B cell (primary cell): Measurements from ENCODE around the gene NEAT1. TPM values are rescaled to one million over a fixed set of nuclear protein-coding genes. Genes with fewer than 3 reads are reported as not detected.

Experiments used
- ATAC-seq: fragments of 200-7000 bp; cut with Tn5 transposase; one replicate; pipeline ENCODE4 v1.10.0; 2021; ENCODE audit warnings: low read depth, mild to moderate bottlenecking, moderate number of reproducible peaks, moderate library complexity
- CTCF ChIA-PET: fragments of 350-600 bp; sonication (Branson Sonifier 250); formaldehyde crosslinking; loops from one replicate; lab custom pipeline; 2021; ENCODE audit warnings: antibody characterized with exemption, inconsistent platforms; lab: Charles Lee
- POLR2A ChIA-PET: fragments of 350-600 bp; sonication (Branson Sonifier 250); formaldehyde crosslinking; loops from one replicate; lab custom pipeline; 2021; ENCODE audit warnings: antibody characterized with exemption; lab: Charles Lee
- DNase-seq: peaks from one replicate; pipeline ENCODE4 v3.0.0; 2013
- H2AFZ ChIP-seq: 2 replicates; pipeline ENCODE4 v1.6.1; 2012; ENCODE audit warnings: mild to moderate bottlenecking, low read depth, low read length; ENCODE audit not compliant: insufficient read depth, poor library complexity, severe bottlenecking
- H3K27ac ChIP-seq, 2 donors: 1 replicate in 1 of 2; 2 replicates in 1 of 2; pipeline ENCODE4 v1.5.1; 2012 to 2013; ENCODE audit warnings: low read length in 2 of 2, mild to moderate bottlenecking in 2 of 2, moderate library complexity in 1 of 2
- H3K27me3 ChIP-seq, 4 experiments: fragments of 200-600 bp in 1 of 4; sonication (generic) in 1 of 4; replicated peaks in 1 of 4; 1 replicate in 2 of 4; 2 replicates in 2 of 4; pipeline versions ENCODE4 v1.6.1 to v1.7.0; 2013 to 2016; ENCODE audit warnings: low read length in 3 of 4, mild to moderate bottlenecking in 2 of 4, mixed read lengths in 1 of 4, moderate library complexity in 1 of 4; ENCODE audit not compliant: insufficient read depth in 4 of 4, control insufficient read depth in 3 of 4; ENCODE audit errors: control extremely low read depth in 1 of 4
- H3K36me3 ChIP-seq, 2 experiments: replicated peaks in 1 of 2; 1 replicate in 1 of 2; 2 replicates in 1 of 2; pipeline versions ENCODE4 v1.6.1 to v1.7.1; 2013; ENCODE audit warnings: low read length in 1 of 2; ENCODE audit not compliant: insufficient read depth in 2 of 2, control insufficient read depth in 1 of 2; ENCODE audit errors: control extremely low read depth in 1 of 2, extremely low read depth in 1 of 2
- H3K4me1 ChIP-seq, 2 donors: fragments of 200-600 bp in 1 of 2; sonication (generic) in 1 of 2; 1 replicate in 1 of 2; 2 replicates in 1 of 2; pipeline versions ENCODE4 v1.5.1 to v1.6.1; 2013 to 2017; ENCODE audit warnings: low read length in 2 of 2; ENCODE audit not compliant: control insufficient read depth in 2 of 2, insufficient read depth in 2 of 2
- H3K4me2 ChIP-seq: replicated peaks from 2 replicates; pipeline ENCODE3; 2012; ENCODE audit warnings: mild to moderate bottlenecking, low read depth, low read length; ENCODE audit not compliant: poor library complexity, severe bottlenecking
- H3K4me3 ChIP-seq, 5 experiments: fragments of 200-600 bp in 1 of 5; sonication (generic) in 1 of 5; 1 replicate in 3 of 5; 2 replicates in 2 of 5; pipeline versions ENCODE4 v1.5.1 to v1.7.0; 2011 to 2016; ENCODE audit warnings: low read length in 4 of 5, mild to moderate bottlenecking in 4 of 5, low read depth in 2 of 5, control low read depth in 1 of 5, moderate library complexity in 1 of 5; ENCODE audit not compliant: insufficient read depth in 1 of 5; ENCODE audit errors: control extremely low read depth in 1 of 5, extremely low read depth in 1 of 5
- H3K79me2 ChIP-seq: fragments of 200-600 bp; sonication (generic); one replicate; pipeline ENCODE4 v1.6.0; 2016; ENCODE audit warnings: low read length; ENCODE audit not compliant: control insufficient read depth, insufficient read depth
- H3K9ac ChIP-seq: fragments of 200-600 bp; sonication (generic); 2 replicates; pipeline ENCODE4 v1.6.1; 2017; ENCODE audit warnings: mild to moderate bottlenecking, low read length, moderate library complexity
- H3K9me3 ChIP-seq, 3 donors: one replicate each; pipeline versions ENCODE4 v1.6.1 to v1.7.1; 2013; ENCODE audit warnings: low read length in 2 of 3; ENCODE audit not compliant: control insufficient read depth in 2 of 3, insufficient read depth in 1 of 3; ENCODE audit errors: control extremely low read depth in 1 of 3
- H4K20me1 ChIP-seq: 2 replicates; pipeline ENCODE4 v1.6.0; 2012; ENCODE audit warnings: mild to moderate bottlenecking, low read length; ENCODE audit not compliant: insufficient read depth, control insufficient read depth, poor library complexity, severe bottlenecking
- H3K27ac Mint-ChIP-seq: one replicate; pipeline ENCODE4 v1.8.0; 2021; ENCODE audit warnings: mixed read lengths
- H3K27me3 Mint-ChIP-seq: one replicate; pipeline ENCODE4 v1.8.0; 2021; ENCODE audit warnings: mixed read lengths
- H3K4me1 Mint-ChIP-seq: one replicate; pipeline ENCODE4 v1.8.0; 2021; ENCODE audit warnings: mixed read lengths
- H3K4me3 Mint-ChIP-seq: one replicate; pipeline ENCODE4 v1.8.0; 2021; ENCODE audit warnings: mixed read lengths
- H3K9me3 Mint-ChIP-seq: one replicate; pipeline ENCODE4 v1.8.0; 2022; ENCODE audit warnings: mixed read lengths; ENCODE audit not compliant: insufficient read depth
- CTCF ChIP-seq: fragments of 200-600 bp; IDR thresholded peaks from one replicate; pipeline ENCODE4 v1.8.0; 2022; ENCODE audit warnings: antibody characterized with exemption, mild to moderate bottlenecking
- EZH2 ChIP-seq: IDR thresholded peaks from 2 replicates; pipeline ENCODE4 v1.6.1; 2012; ENCODE audit warnings: borderline replicate concordance, low read depth, mild to moderate bottlenecking, moderate library complexity, low read length; ENCODE audit not compliant: insufficient read depth, poor library complexity, severe bottlenecking
- WGBS: methylation state at CpG from one replicate; pipeline ENCODE4 v1.1.5; 2013; ENCODE audit warnings: missing lambda C conversion rate; ENCODE audit not compliant: insufficient coverage; 5-methylcytosine and 5-hydroxymethylcytosine counted together
- intact Hi-C: fragments of 100-400 bp; cut with micrococcal nuclease; formaldehyde crosslinking; loops from one replicate; pipeline ENCODE4 v1.10.0; 2022
- polyA plus RNA-seq: library from polyadenylated mRNA; depleted of rRNA; stranded (reverse); fragments of >200 nt; gene quantifications from 2 replicates; pipeline ENCODE4 v1.2.3, GENCODE V29; 2012
- total RNA-seq, 2 donors: library from RNA; stranded (reverse); fragments of 120-200 nt in 1 of 2; gene quantifications; 1 replicate in 1 of 2; 2 replicates in 1 of 2; pipeline versions ENCODE4 v1.2.3 to v1.2.4, GENCODE V29; 2013 to 2022

The NEAT1 gene
- total and polyA plus RNA-seq, 2 donors (not counting 1 experiment from before 2014, with no cell fraction given) = 66.7 to 1,642 TPM

GRCh38 chr11:65437436-65438227 is 15.0 kb downstream of the NEAT1 start:
- POLR2A ChIA-PET = interaction anchor here (1.1 to 1.8 kb wide), 4 partner anchors 15 to 67 kb away, joined by 3 to 10 read pairs (median 6); partner anchors contain the start of gene NEAT1
- no peaks in the 10 kb centered on the region for H3K27me3 ChIP-seq
- DNase-seq (peak; percentile 6), ATAC-seq (no peak)
- Mint-ChIP-seq H3K4me3 (no peak overlapping the region), H3K9me3 (no peaks in the 10 kb centered on the region), H3K27ac (no peak overlapping the region), H3K27me3 (no peaks in the 10 kb centered on the region), H3K4me1 (peaks cover 56% of the 10 kb centered on the region)
- no peak overlapping the region for H3K4me3 ChIP-seq
- H2AFZ ChIP-seq = no peak overlapping the region
- H3K9me3 ChIP-seq = no peaks in the 10 kb centered on the region
- no peak for TF ChIP-seq CTCF
- TF ChIP-seq EZH2 = no peak
- intact Hi-C loops = no loop called here
- peaks cover 42% of the 10 kb centered on the region for H3K79me2 ChIP-seq
- H3K27ac ChIP-seq = no peak overlapping the region
- no peaks in the 10 kb centered on the region for H4K20me1 ChIP-seq
- CTCF ChIA-PET = interaction anchor here (0.9 to 1.5 kb wide), 4 partner anchors 21 to 81 kb away, joined by 3 to 4 read pairs (median 3); no protein-coding TSS in a partner anchor
- 94% methylated on average over 14 of the region's 14 CpGs for WGBS
- peaks cover 41 to 44% of the 10 kb centered on the region in 2 donors for H3K4me1 ChIP-seq
- H3K4me2 ChIP-seq = no peak overlapping the region
- H3K36me3 ChIP-seq = peaks cover 3 to 19% of the 10 kb centered on the region in 2 experiments
- no peak overlapping the region for H3K9ac ChIP-seq
